ENCODE results near the gene HGFAC.

- TF ChIP-seq POLR2AphosphoS5 (IDR thresholded peaks at IDR 0.05; ENCODE audit: borderline replicate concordance, low read depth, low read length) (no peak), EZH2 (IDR thresholded peaks at IDR 0.05) (no peak)
Measured at GRCh38 chr4:3445829-3446545, 4.2 kb downstream of the HGFAC start.

Measured in SK-N-MC (cell line).